ENCODE results near the gene PTTG1IP.

PTTG1IP gene

DNA sequence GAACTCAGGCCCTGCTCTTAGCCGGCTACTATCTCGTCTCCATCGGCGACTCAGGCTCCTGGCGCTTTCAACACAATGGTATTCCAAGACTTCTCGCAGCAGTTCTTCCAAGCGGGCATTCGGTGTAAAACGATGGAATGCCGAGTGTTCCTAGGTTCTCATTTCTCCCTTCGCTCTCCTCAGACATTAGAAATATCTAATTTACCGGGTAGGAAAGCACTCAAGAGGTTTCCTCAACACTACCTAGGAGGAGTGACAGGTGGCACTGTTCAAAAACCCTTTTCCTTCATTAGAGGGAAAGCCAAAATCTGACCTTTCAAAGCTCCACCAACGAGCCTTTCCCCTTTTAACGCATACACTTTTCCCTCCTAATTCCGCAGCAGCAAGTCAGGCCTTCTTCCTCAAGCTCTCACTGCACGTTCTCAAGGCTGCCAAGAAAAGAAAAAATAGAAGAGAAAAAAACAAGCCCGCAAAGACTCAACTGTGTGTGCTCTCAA lies 72.5 kb downstream of the PTTG1IP start:
- DNase-seq (ENCODE audit: low read depth): no peak

DNA sequence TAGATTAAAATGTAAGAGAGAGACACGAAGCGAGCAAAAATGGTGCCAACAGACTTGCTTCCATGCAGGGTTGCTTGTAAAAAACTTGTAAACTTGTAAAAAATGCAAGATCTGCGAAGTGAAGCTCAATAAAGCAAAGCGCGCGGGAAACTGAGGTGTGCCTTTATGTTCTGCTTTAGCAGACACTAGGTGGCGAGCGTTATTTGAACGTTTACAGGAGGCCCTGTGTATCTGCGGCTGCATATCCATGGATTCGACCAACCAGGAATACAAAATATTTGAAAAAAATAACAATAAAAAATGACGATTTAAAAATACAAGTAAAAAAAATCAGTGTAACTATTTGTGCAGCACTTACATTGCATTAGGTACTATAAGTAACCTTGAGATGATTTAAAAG lies 73.4 kb downstream of the PTTG1IP start:
- DNase-seq (ENCODE audit: low read depth): no peak

DNA sequence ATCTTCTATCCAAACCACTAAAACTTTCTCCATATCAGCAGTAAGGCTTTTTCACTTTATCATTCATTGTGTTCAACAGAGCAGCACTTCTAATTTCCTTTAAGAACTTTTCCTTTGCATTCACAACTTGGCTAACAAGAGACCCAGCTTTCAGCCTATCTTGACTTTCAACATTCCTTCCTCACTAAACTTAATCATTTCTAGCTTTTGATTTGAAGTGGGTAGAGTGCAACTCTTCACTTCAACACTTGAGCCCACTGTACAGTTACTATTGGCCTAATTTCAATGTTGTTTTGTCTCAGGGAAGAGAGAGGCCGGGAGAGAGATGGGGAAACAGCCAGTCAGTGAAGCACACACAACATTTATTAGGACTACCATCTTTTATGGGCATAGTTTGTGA lies 73.8 kb downstream of the PTTG1IP start:
- DNase-seq (ENCODE audit: low read depth): no peak
